ENCODE data around the gene SAMD3. TPM values are rescaled to one million over a fixed set of nuclear protein-coding genes. Genes with fewer than 3 reads are reported as not detected.

Gene SAMD3
- total and polyA plus RNA-seq, 2 of the 4 experiments (the other 2 are of a cell fraction) = 3.0 to 3.9 TPM

DNA sequence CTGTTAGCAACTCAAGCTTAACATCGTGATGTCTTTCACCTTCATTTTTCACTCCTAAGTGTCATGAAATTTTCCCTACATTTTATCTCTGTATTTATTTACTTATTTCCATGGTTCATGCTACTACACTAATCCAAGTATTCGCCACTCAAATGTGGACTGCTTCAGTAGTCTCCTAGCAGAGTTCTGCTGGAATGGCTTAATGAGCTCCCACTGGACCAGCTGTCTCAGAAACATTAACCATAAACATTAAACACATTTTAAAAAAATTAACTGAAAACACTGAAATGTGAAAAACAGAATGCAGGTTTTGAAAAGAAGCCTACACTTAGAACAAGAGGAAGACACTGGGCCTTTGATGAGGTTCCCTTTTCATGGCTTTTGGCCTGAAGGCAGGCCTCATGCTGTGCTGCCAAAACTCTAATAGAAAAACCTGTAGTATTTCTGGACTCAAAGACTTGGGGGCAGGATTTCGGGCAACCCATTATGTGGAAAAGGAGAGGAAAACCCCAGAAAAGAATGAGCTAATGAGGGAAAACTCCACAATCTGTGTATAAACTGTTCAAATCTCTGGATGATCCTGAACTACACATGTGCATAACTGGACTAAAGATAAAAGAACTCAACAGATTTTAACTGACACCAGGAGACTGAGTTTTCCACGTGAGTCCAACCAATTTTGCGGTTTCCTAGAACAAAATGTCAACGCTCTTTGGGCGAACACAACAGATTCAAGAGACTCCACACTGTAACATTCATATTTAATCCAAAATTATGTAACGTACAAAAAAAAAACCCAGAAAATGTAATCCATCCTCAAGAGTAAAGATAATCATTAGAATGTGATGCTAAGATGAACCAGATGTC, 33.0 kb downstream of the SAMD3 start:
- Histone ChIP-seq H3K56ac (ENCODE audit: extremely low read depth, insufficient read depth, low read length) (no peak overlapping the region), H4K5ac (ENCODE audit: low read depth, low read length) (no peak overlapping the region), H4K91ac (ENCODE audit: insufficient read depth, low read depth, low read length) (no peak overlapping the region), H3K27me3 (ENCODE audit: control insufficient read depth, insufficient read depth, low read length) (no peaks in the 10 kb centered on the region), H3K4me1 (ENCODE audit: control insufficient read depth, insufficient read depth, low read length) (no peaks in the 10 kb centered on the region), H3K23ac (ENCODE audit: low read depth, low read length) (no peak overlapping the region), H3K4me3 (ENCODE audit: insufficient read depth, low read depth, low read length) (no peak overlapping the region), H3K9ac (ENCODE audit: low read depth, low read length) (no peak overlapping the region), H4K8ac (ENCODE audit: low read depth in 2 of 2, low read length in 2 of 2) (no peak overlapping the region), H3K18ac (ENCODE audit: low read depth, low read length) (no peak overlapping the region), H4K20me1 (ENCODE audit: insufficient read depth, low read length) (no peaks in the 10 kb centered on the region), H3K4me2 (ENCODE audit: low read depth, low read length) (no peak overlapping the region), H3K9me3 (ENCODE audit: control insufficient read depth, insufficient read depth, low read length) (no peaks in the 10 kb centered on the region), H3K36me3 (ENCODE audit: control insufficient read depth, insufficient read depth, low read length) (no peaks in the 10 kb centered on the region), H3K27ac (ENCODE audit: insufficient read depth, low read length) (no peak overlapping the region), H3K4ac (ENCODE audit: low read depth, low read length) (no peak overlapping the region), H2BK20ac (ENCODE audit: low read depth, low read length) (no peak overlapping the region), H2BK5ac (ENCODE audit: low read depth, low read length, poor library complexity, severe bottlenecking) (no peak overlapping the region), H3K14ac (replicated peaks; ENCODE audit: low read depth, low read length) (no peak overlapping the region), H2BK120ac (ENCODE audit: low read depth, low read length) (no peak overlapping the region), H2AK5ac (ENCODE audit: low read depth, low read length) (no peak overlapping the region), H2AFZ (replicated peaks; ENCODE audit: low read length, poor library complexity) (no peak overlapping the region), H2AK9ac (replicated peaks; ENCODE audit: low read depth, low read length, poor library complexity) (no peak overlapping the region), H2BK15ac (ENCODE audit: low read depth, low read length) (no peak overlapping the region), H3K9me1 (ENCODE audit: insufficient read depth, low read length) (no peaks in the 10 kb centered on the region), H3K79me1 (ENCODE audit: low read depth in 1 of 2, low read length in 2 of 2) (no peaks in the 10 kb centered on the region)
- intact Hi-C loops (cut with micrococcal nuclease) = no loop called here
- POLR2A ChIA-PET (ENCODE audit: unreplicated experiment) = no interaction called here
- WGBS, 2 experiments (ENCODE audit: extremely low coverage in 2 of 2, insufficient read length in 1 of 2) = no CpG with 5 or more reads among the region's 8 CpGs
- DNase-seq = no peak
- dilution Hi-C loops (cut with HindIII; ENCODE audit: low sequenced_read_pairs, unreplicated experiment) = no loop called here
- CTCF ChIA-PET = no interaction called here
- no TSS peak for BruUV-seq (replicated peaks)
- ATAC-seq (ENCODE audit: low read depth) = no peak
- TF ChIP-seq SMC3 (IDR thresholded peaks at IDR 0.05; ENCODE audit: low read depth, low read length) (no peak), NFE2L2 (IDR thresholded peaks at IDR 0.05; ENCODE audit: low read depth, low read length) (no peak), MXI1 (IDR thresholded peaks at IDR 0.05; ENCODE audit: borderline replicate concordance, low read depth, low read length) (no peak), RCOR1 (IDR thresholded peaks at IDR 0.05; ENCODE audit: insufficient replicate concordance, low read length) (no peak), MAFK (IDR thresholded peaks at IDR 0.05; ENCODE audit: low read depth, low read length) (no peak), RFX5 (IDR thresholded peaks at IDR 0.05; ENCODE audit: low read depth, low read length) (no peak), CHD1 (IDR thresholded peaks at IDR 0.05; ENCODE audit: low read depth, low read length) (no peak), MAZ (IDR thresholded peaks at IDR 0.05; ENCODE audit: borderline replicate concordance, low read depth, low read length) (no peak), BHLHE40 (IDR thresholded peaks at IDR 0.05; ENCODE audit: low read depth, low read length) (no peak), POLR2A (IDR thresholded peaks at IDR 0.05; ENCODE audit: low read depth, low read length) (no peak), RAD21 (IDR thresholded peaks at IDR 0.05; ENCODE audit: low read length) (no peak)
- TF ChIP-seq, protein P1, sequence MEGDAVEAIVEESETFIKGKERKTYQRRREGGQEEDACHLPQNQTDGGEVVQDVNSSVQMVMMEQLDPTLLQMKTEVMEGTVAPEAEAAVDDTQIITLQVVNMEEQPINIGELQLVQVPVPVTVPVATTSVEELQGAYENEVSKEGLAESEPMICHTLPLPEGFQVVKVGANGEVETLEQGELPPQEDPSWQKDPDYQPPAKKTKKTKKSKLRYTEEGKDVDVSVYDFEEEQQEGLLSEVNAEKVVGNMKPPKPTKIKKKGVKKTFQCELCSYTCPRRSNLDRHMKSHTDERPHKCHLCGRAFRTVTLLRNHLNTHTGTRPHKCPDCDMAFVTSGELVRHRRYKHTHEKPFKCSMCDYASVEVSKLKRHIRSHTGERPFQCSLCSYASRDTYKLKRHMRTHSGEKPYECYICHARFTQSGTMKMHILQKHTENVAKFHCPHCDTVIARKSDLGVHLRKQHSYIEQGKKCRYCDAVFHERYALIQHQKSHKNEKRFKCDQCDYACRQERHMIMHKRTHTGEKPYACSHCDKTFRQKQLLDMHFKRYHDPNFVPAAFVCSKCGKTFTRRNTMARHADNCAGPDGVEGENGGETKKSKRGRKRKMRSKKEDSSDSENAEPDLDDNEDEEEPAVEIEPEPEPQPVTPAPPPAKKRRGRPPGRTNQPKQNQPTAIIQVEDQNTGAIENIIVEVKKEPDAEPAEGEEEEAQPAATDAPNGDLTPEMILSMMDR (conservative IDR thresholded peaks at IDR 0.05; ENCODE audit: low read depth, low read length) = no peak
- TF ChIP-seq, protein P2, sequence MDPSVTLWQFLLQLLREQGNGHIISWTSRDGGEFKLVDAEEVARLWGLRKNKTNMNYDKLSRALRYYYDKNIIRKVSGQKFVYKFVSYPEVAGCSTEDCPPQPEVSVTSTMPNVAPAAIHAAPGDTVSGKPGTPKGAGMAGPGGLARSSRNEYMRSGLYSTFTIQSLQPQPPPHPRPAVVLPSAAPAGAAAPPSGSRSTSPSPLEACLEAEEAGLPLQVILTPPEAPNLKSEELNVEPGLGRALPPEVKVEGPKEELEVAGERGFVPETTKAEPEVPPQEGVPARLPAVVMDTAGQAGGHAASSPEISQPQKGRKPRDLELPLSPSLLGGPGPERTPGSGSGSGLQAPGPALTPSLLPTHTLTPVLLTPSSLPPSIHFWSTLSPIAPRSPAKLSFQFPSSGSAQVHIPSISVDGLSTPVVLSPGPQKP (IDR thresholded peaks at IDR 0.05; ENCODE audit: borderline replicate concordance, low read depth, low read length) = no peak
- in situ Hi-C loops (cut with MboI; ENCODE audit: low sequenced_read_pairs) = no loop called here
